ENCODE data around the gene ZC3H14. TPM values are rescaled to one million over a fixed set of nuclear protein-coding genes. Genes with fewer than 3 reads are reported as not detected.

ZC3H14 gene
- total and polyA plus RNA-seq, 12 donors = 24.5 to 49.4 (median 38.0) TPM

GRCh38 chr14:88559852-88560251 lies 3.0 kb upstream of the ZC3H14 start:
- Histone ChIP-seq H3K36me3 (peaks cover 0 to 3% (median 0%) of the 10 kb centered on the region in 9 donors), H3K9me3 (no peaks in the 10 kb centered on the region), H3K27me3 (peaks cover 0 to 22% (median 0%) of the 10 kb centered on the region in 7 donors), H3K4me3 (no peak overlapping the region), H3K27ac (no peak overlapping the region), H3K4me1 (peaks cover 5 to 36% (median 26%) of the 10 kb centered on the region in 9 donors)
- intact Hi-C loops (cut with DNase I) = loop anchor here in 6 of 10 donors (5.0 to 10.0 kb wide), 4 partner anchors 68 to 548 kb away; partner anchors contain the start of gene SPATA7 (in 3 of the 6)
- no peak for DNase-seq
- peak in 8 of 9 donors; percentile 14 to 59 (median 38) for TF ChIP-seq CTCF (IDR thresholded peaks at IDR 0.05)
- ATAC-seq = no peak
- 7 to 8% methylated on average over 1 of the region's 1 CpG for WGBS, 2 donors

- WGBS, 2 donors = 26 to 29% methylated on average over 5 of the region's 5 CpGs
These were observed 356 bp upstream of the ZC3H14 start for GRCh38 chr14:88562532-88562830.

DNA sequence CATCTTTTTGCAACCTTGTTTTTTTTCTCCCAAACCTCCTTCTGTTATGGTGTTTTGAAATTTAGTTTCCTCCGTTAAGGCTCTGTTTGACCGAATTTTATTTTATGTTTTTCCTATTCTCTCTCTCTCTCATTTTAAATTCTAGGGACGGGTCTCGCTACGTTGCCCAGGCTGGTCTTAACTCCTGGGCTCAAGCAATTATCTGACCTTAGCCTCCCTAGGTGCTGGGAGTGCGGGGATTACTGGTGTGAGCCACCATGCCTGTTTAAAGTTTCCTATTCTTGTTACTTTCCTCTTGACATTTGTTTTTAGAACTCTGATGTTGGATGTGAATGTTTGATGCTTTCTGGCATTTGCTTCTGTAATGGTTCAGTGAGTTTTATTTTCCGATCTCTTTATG lies 1.0 kb downstream of the ZC3H14 start:
- H3K27me3 ChIP-seq = no peaks in the 10 kb centered on the region
- peaks cover 0 to 26% (median 10%) of the 10 kb centered on the region in 9 donors for H3K36me3 ChIP-seq
- WGBS, 2 donors = 36 to 41% methylated on average over 7 of the region's 7 CpGs
- H3K4me3 ChIP-seq = peak overlapping the region; percentile 69 to 98 (median 87)
- TF ChIP-seq CTCF (IDR thresholded peaks at IDR 0.05) = no peak
- H3K27ac ChIP-seq = peak overlapping the region in 7 of 10 donors; percentile 92 to 97 (median 95)
- DNase-seq (no peak), ATAC-seq (no peak)
- peaks cover 2 to 24% (median 21%) of the 10 kb centered on the region in 9 donors for H3K4me1 ChIP-seq
- no peaks in the 10 kb centered on the region for H3K9me3 ChIP-seq
- intact Hi-C loops (cut with DNase I) = loop anchor here in 8 of 10 donors (2.0 to 10.0 kb wide), 5 partner anchors 71 to 552 kb away; partner anchors contain the start of gene SPATA7 (in 1 of the 8)

More at GRCh38 chr14:88562532-88562830, 356 bp upstream of the ZC3H14 start:
- Histone ChIP-seq H3K36me3 (peaks cover 0 to 12% (median 0%) of the 10 kb centered on the region in 9 donors), H3K27ac (peak overlapping the region in 9 of 10 donors; percentile 87 to 97 (median 95)), H3K27me3 (no peaks in the 10 kb centered on the region), H3K4me3 (peak overlapping the region; percentile 69 to 98 (median 87)), H3K4me1 (peaks cover 2 to 24% (median 21%) of the 10 kb centered on the region in 9 donors), H3K9me3 (no peaks in the 10 kb centered on the region)
- DNase-seq (no peak), ATAC-seq (no peak)
- intact Hi-C loops (cut with DNase I) = loop anchor here in 8 of 10 donors (2.0 to 10.0 kb wide), 5 partner anchors 70 to 550 kb away; partner anchors contain the start of gene SPATA7 (in 1 of the 8)
- no peak for TF ChIP-seq CTCF (IDR thresholded peaks at IDR 0.05)

DNA sequence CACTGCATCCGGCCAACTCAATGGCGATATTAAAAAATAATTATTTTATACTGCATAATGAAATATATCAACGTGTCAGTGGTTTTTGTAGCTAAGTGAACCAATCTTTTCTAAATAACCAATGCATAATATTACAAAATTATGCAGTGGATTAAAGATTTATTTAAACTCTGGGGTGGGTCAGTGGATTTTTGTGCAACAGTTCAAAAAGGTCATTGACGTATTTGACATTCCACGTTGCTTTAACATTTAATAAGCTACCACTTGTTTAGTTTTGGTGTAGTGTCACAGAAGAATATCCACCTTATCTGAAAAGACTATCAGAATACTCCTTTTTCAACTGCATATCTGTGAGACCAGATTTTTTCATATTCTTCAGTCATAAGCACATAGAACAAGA lies 2.6 kb downstream of the ZC3H14 start:
- Histone ChIP-seq H3K4me1 (peaks cover 2 to 24% (median 21%) of the 10 kb centered on the region in 9 donors), H3K36me3 (peaks cover 0 to 42% (median 25%) of the 10 kb centered on the region in 9 donors), H3K9me3 (no peaks in the 10 kb centered on the region), H3K27me3 (no peaks in the 10 kb centered on the region), H3K27ac (no peak overlapping the region), H3K4me3 (no peak overlapping the region)
- ATAC-seq = no peak
- no peak for DNase-seq
- 90 to 95% methylated on average over 5 of the region's 5 CpGs for WGBS, 2 donors
- TF ChIP-seq CTCF (IDR thresholded peaks at IDR 0.05) = no peak
- intact Hi-C loops (cut with DNase I) = loop anchor here in 1 of 10 donors (10.0 kb wide), 1 partner anchor 181 kb away; the partner anchor contains the start of gene SPATA7
